H1 (cell line): ENCODE results near the gene MTFP1. TPM values are rescaled to one million over a fixed set of nuclear protein-coding genes. Genes with fewer than 3 reads are reported as not detected.

ENCODE experiments used
- CTCF ChIA-PET: fragments of 300-600 bp; sonication (Branson Sonifier 250); formaldehyde crosslinking; loops from one replicate; lab custom pipeline; 2021; ENCODE audit not compliant: partially characterized antibody; lab: Charles Lee
- POLR2A ChIA-PET: fragments of 300-600 bp; sonication (Branson Sonifier 250); formaldehyde crosslinking; loops from one replicate; lab custom pipeline; 2021; ENCODE audit warnings: inconsistent platforms; ENCODE audit not compliant: partially characterized antibody; lab: Charles Lee
- DNase-seq, 2 experiments: peaks; one replicate each; pipeline versions ENCODE4 v3.0.0 to v3.0.0-alpha.2; 2010 to 2022; ENCODE audit warnings: low spot score in 2 of 2, low read depth in 1 of 2, mixed read lengths in 1 of 2
- FAIRE-seq: peaks from 2 replicates; lab custom pipeline; 2011; peaks lifted over from hg19 to GRCh38; lab: Jason Lieb, UNC
- H2AFZ ChIP-seq: 2 replicates; pipeline ENCODE4 v1.8.1; 2012; ENCODE audit warnings: low read length, inconsistent platforms
- H2AK5ac ChIP-seq: 2 replicates; pipeline ENCODE4 v1.6.1; 2013; ENCODE audit warnings: low read depth, low read length
- H2BK120ac ChIP-seq: replicated peaks from 2 replicates; pipeline ENCODE3; 2013; ENCODE audit warnings: low read depth, low read length, inconsistent platforms
- H2BK12ac ChIP-seq: 2 replicates; pipeline ENCODE4 v1.6.1; 2013; ENCODE audit warnings: low read depth, low read length
- H2BK15ac ChIP-seq: 2 replicates; pipeline ENCODE4 v1.6.1; 2013; ENCODE audit warnings: low read length
- H2BK20ac ChIP-seq: 2 replicates; pipeline ENCODE4 v1.6.1; 2013; ENCODE audit warnings: low read length
- H2BK5ac ChIP-seq: 2 replicates; pipeline ENCODE4 v1.6.1; 2013; ENCODE audit warnings: low read depth, low read length
- H3K14ac ChIP-seq: 2 replicates; pipeline ENCODE4 v1.6.1; 2013; ENCODE audit warnings: inconsistent platforms; ENCODE audit not compliant: insufficient read length
- H3K18ac ChIP-seq: 2 replicates; pipeline ENCODE4 v1.6.1; 2013; ENCODE audit warnings: low read length; ENCODE audit errors: extremely low read depth
- H3K23ac ChIP-seq: 2 replicates; pipeline ENCODE4 v1.6.1; 2013; ENCODE audit warnings: inconsistent platforms; ENCODE audit not compliant: insufficient read length
- H3K23me2 ChIP-seq: 2 replicates; pipeline ENCODE4 v1.6.1; 2013; ENCODE audit warnings: low read depth, low read length
- H3K27ac ChIP-seq: 2 replicates; pipeline ENCODE4 v1.6.1; 2011; ENCODE audit warnings: low read depth, low read length, inconsistent platforms
- H3K27me3 ChIP-seq, 4 experiments: replicated peaks in 1 of 4; 1 replicate in 1 of 4; 2 replicates in 3 of 4; pipeline versions ENCODE4 v1.6.1 to v1.8.1; 2011 to 2013; ENCODE audit warnings: low read length in 3 of 4, mild to moderate bottlenecking in 3 of 4, inconsistent platforms in 2 of 4, mixed read lengths in 2 of 4, moderate library complexity in 1 of 4; ENCODE audit not compliant: control insufficient read depth in 3 of 4, insufficient read depth in 3 of 4; ENCODE audit errors: extremely low read depth in 1 of 4
- H3K36me3 ChIP-seq, 4 experiments: 2 replicates each; pipeline versions ENCODE4 v1.6.1 to v1.8.1; 2011 to 2013; ENCODE audit warnings: mild to moderate bottlenecking in 4 of 4, low read length in 3 of 4, moderate library complexity in 2 of 4, control low read depth in 1 of 4, inconsistent platforms in 1 of 4; ENCODE audit not compliant: insufficient read depth in 4 of 4, control insufficient read depth in 2 of 4
- H3K4ac ChIP-seq: replicated peaks from 2 replicates; pipeline ENCODE3; 2013; ENCODE audit warnings: low read length, low read depth, mixed read lengths, inconsistent platforms; ENCODE audit not compliant: insufficient read length
- H3K4me1 ChIP-seq, 4 experiments: replicated peaks in 1 of 4; 1 replicate in 1 of 4; 2 replicates in 3 of 4; pipeline versions ENCODE4 v1.6.1 to v1.8.1; 2011 to 2013; ENCODE audit warnings: low read length in 3 of 4, inconsistent platforms in 2 of 4, mixed read lengths in 1 of 4; ENCODE audit not compliant: insufficient read depth in 4 of 4, control insufficient read depth in 3 of 4
- H3K4me2 ChIP-seq, 2 experiments: 2 replicates each; pipeline versions ENCODE4 v1.6.1 to v1.8.1; 2011 to 2013; ENCODE audit warnings: low read depth in 2 of 2, low read length in 2 of 2, control low read depth in 1 of 2, inconsistent platforms in 1 of 2, mild to moderate bottlenecking in 1 of 2; ENCODE audit not compliant: insufficient read depth in 1 of 2
- H3K4me3 ChIP-seq, 4 experiments: fragments of 200-600, 300-600 bp in 1 of 4; sonication (generic), shearing (Covaris generic), sonication (Bioruptor Twin) in 1 of 4; 2 replicates each; pipeline versions ENCODE4 v1.5.1 to v1.8.1; 2011 to 2016; ENCODE audit warnings: low read length in 4 of 4, low read depth in 3 of 4, control low read depth in 2 of 4, inconsistent platforms in 2 of 4, mild to moderate bottlenecking in 2 of 4, mixed read lengths in 1 of 4, moderate library complexity in 1 of 4; ENCODE audit not compliant: insufficient read depth in 2 of 4; ENCODE audit errors: extremely low read depth in 1 of 4
- H3K56ac ChIP-seq: replicated peaks from 2 replicates; pipeline ENCODE3; 2013; ENCODE audit warnings: low read depth, mild to moderate bottlenecking, mixed read lengths, low read length, inconsistent platforms; ENCODE audit not compliant: insufficient read length
- H3K79me1 ChIP-seq: 2 replicates; pipeline ENCODE4 v1.6.1; 2013; ENCODE audit warnings: low read depth, low read length, control low read depth
- H3K79me2 ChIP-seq, 2 experiments: 2 replicates each; pipeline versions ENCODE4 v1.6.1 to v1.8.1; 2012 to 2013; ENCODE audit warnings: low read length in 2 of 2, mild to moderate bottlenecking in 2 of 2, inconsistent platforms in 1 of 2; ENCODE audit not compliant: insufficient read depth in 2 of 2, control insufficient read depth in 1 of 2
- H3K9ac ChIP-seq, 4 experiments: replicated peaks in 1 of 4; 1 replicate in 1 of 4; 2 replicates in 3 of 4; pipeline versions ENCODE4 v1.6.1 to v1.8.1; 2011 to 2013; ENCODE audit warnings: low read depth in 3 of 4, low read length in 3 of 4, control low read depth in 2 of 4, mild to moderate bottlenecking in 2 of 4, moderate library complexity in 2 of 4, inconsistent platforms in 1 of 4; ENCODE audit errors: extremely low read depth in 1 of 4
- H3K9me3 ChIP-seq, 2 experiments: 2 replicates each; pipeline versions ENCODE4 v1.6.1 to v1.8.1; 2012 to 2013; ENCODE audit warnings: mild to moderate bottlenecking in 2 of 2, moderate library complexity in 2 of 2, control low read depth in 1 of 2, inconsistent platforms in 1 of 2, low read depth in 1 of 2, low read length in 1 of 2, mixed read lengths in 1 of 2; ENCODE audit not compliant: insufficient read depth in 2 of 2
- H4K20me1 ChIP-seq, 2 experiments: replicated peaks in 1 of 2; 2 replicates each; pipeline versions ENCODE3 to v1.8.1; 2011 to 2013; ENCODE audit warnings: inconsistent platforms in 2 of 2, low read length in 2 of 2, mild to moderate bottlenecking in 1 of 2; ENCODE audit not compliant: insufficient read depth in 2 of 2, control insufficient read depth in 1 of 2
- H4K5ac ChIP-seq: 2 replicates; pipeline ENCODE4 v1.6.1; 2013; ENCODE audit warnings: low read length, low read depth, mixed read lengths, inconsistent platforms; ENCODE audit not compliant: insufficient read length
- H4K8ac ChIP-seq: 2 replicates; pipeline ENCODE4 v1.8.0; 2013; ENCODE audit warnings: mild to moderate bottlenecking, moderate library complexity, low read length, inconsistent platforms; ENCODE audit not compliant: insufficient read depth; ENCODE audit errors: extremely low read depth
- H4K91ac ChIP-seq: replicated peaks from 2 replicates; pipeline ENCODE3; 2013; ENCODE audit warnings: low read length, mixed read lengths, inconsistent platforms; ENCODE audit not compliant: insufficient read length
- CTCF ChIP-seq, 3 experiments: IDR thresholded peaks; 1 replicate in 2 of 3; 2 replicates in 1 of 3; pipeline versions ENCODE4 v1.5.1 to v1.6.1; 2011; ENCODE audit warnings: low read length in 3 of 3, mild to moderate bottlenecking in 3 of 3, inconsistent platforms in 2 of 3, low read depth in 1 of 3, moderate library complexity in 1 of 3; ENCODE audit not compliant: insufficient read depth in 1 of 3; ENCODE audit errors: control extremely low read depth in 1 of 3
- HDAC6 ChIP-seq: IDR thresholded peaks from one replicate; pipeline ENCODE4 v1.7.1; 2012; ENCODE audit warnings: low read depth, mild to moderate bottlenecking, inconsistent platforms, low read length, moderate library complexity
- WGBS, 2 experiments: shearing (Covaris generic) in 1 of 2; methylation state at CpG; one replicate each; pipeline versions ENCODE4 v1.1.6 to v1.1.7; 2013 to 2015; ENCODE audit warnings: low lambda C conversion rate in 2 of 2, mixed read lengths in 2 of 2, inconsistent platforms in 1 of 2, low coverage in 1 of 2, missing lambda C conversion rate in 1 of 2; ENCODE audit not compliant: insufficient replicate concordance in 2 of 2, insufficient coverage in 1 of 2, insufficient read length in 1 of 2; ENCODE audit errors: extremely low coverage in 1 of 2, missing lambda C conversion rate in 1 of 2; 5-methylcytosine and 5-hydroxymethylcytosine counted together
- polyA plus RNA-seq, 7 experiments: library from polyadenylated mRNA; depleted of rRNA in 3 of 7; stranded (reverse) in 5 of 7; unstranded in 2 of 7; fragments of >200 nt in 5 of 7; fragments of 200-250 nt in 2 of 7; gene quantifications; 1 replicate in 5 of 7; 2 replicates in 1 of 7; 4 replicates in 1 of 7; pipeline versions ENCODE4 v1.2.1 to v1.2.3, GENCODE V29; 2011 to 2013; ENCODE audit warnings: missing spikeins in 2 of 7, mixed read lengths in 2 of 7
- total RNA-seq: library from RNA; stranded (reverse); fragmentation: NEBNext Ultra II Directional; extraction: Animal tissue kit (Norgen Biotek cat#: 25700); gene quantifications from 2 replicates; pipeline ENCODE4 v1.2.1, GENCODE V29; 2021

MTFP1 gene
- total and polyA plus RNA-seq, 2 of the 8 experiments (the other 6 are each of a cell fraction or from before 2014, with no cell fraction given), result 59.8 to 98.8 TPM

GRCh38 chr22:30383061-30383460, 42.5 kb upstream of the MTFP1 start:
- no peak overlapping the region for H3K23ac ChIP-seq
- FAIRE-seq (no peak), DNase-seq (no peak)
- H3K56ac ChIP-seq, result no peak overlapping the region
- no peak overlapping the region for H4K5ac ChIP-seq
- no peak overlapping the region for H2BK5ac ChIP-seq
- H2AK5ac ChIP-seq, result no peak overlapping the region
- no peak overlapping the region for H3K9ac ChIP-seq
- no peaks in the 10 kb centered on the region for H3K9me3 ChIP-seq
- no peak overlapping the region for H2BK12ac ChIP-seq
- no peak overlapping the region for H4K91ac ChIP-seq
- no peak overlapping the region for H3K14ac ChIP-seq
- POLR2A ChIA-PET, result interaction anchor here (1.1 to 3.6 kb wide), 5 partner anchors 10 to 35 kb away, joined by 3 to 14 read pairs (median 4); partner anchors contain the start of genes CCDC157 and SF3A1
- peaks cover 0 to 7% (median 2%) of the 10 kb centered on the region in 4 experiments; a peak in 4 of 7 replicates for H3K4me1 ChIP-seq
- no peak overlapping the region for H3K18ac ChIP-seq
- TF ChIP-seq CTCF (IDR thresholded peaks at IDR 0.05; ENCODE audit: control extremely low read depth in 1 of 3, insufficient read depth in 1 of 3, low read depth in 1 of 3, low read length in 3 of 3) (peak in 1 of 3 experiments; percentile 6; a peak in 1 of 4 replicates), HDAC6 (no peak)
- H2BK15ac ChIP-seq, result no peak overlapping the region
- H4K20me1 ChIP-seq, result peaks cover 2% of the 10 kb centered on the region in 2 experiments
- 81% methylated on average over 3 of the region's 3 CpGs; no CpG with 5 or more reads in 1 of the 2 experiments for WGBS, 2 experiments
- no peak overlapping the region for H3K4ac ChIP-seq
- H3K27me3 ChIP-seq, result no peaks in the 10 kb centered on the region
- H3K4me2 ChIP-seq, result no peak overlapping the region
- peaks cover 4% of the 10 kb centered on the region; the same call in 1 of the 2 replicates for H3K23me2 ChIP-seq
- no peak overlapping the region for H2BK20ac ChIP-seq
- H2BK120ac ChIP-seq, result no peak overlapping the region
- CTCF ChIA-PET, result interaction anchor here (0.7 to 2.5 kb wide), 10 partner anchors 9 to 95 kb away, joined by 3 to 10 read pairs (median 5); no protein-coding TSS in a partner anchor
- no peak overlapping the region for H2AFZ ChIP-seq
- H3K79me2 ChIP-seq, result no peaks in the 10 kb centered on the region; a peak in 1 of 4 replicates
- peaks cover 0 to 4% (median under 1%) of the 10 kb centered on the region in 4 experiments; a peak in 3 of 8 replicates for H3K36me3 ChIP-seq
- no peak overlapping the region for H3K27ac ChIP-seq
- H4K8ac ChIP-seq, result no peak overlapping the region
- H3K4me3 ChIP-seq, result no peak overlapping the region
- H3K79me1 ChIP-seq, result no peaks in the 10 kb centered on the region
